ENCODE data around the gene USHBP1. TPM values are rescaled to one million over a fixed set of nuclear protein-coding genes. Genes with fewer than 3 reads are reported as not detected.

The USHBP1 gene
- not detected for total RNA-seq (2021; fragmentation: NEBNext Ultra II Directional; extraction: Animal tissue kit (Norgen Biotek cat#: 25700))
- long read RNA-seq, partial matches to known transcripts = 0 of 1 reads
- long read RNA-seq, other reads (novel, unspliced or antisense) = 1 of 1 reads

- H3K4me1 Mint-ChIP-seq (ENCODE audit: low read depth) = peaks cover 21% of the 10 kb centered on the region
- H3K4me3 Mint-ChIP-seq = no peak within 1 kb of the TSS
- TF ChIP-seq CTCF (IDR thresholded peaks at IDR 0.05) = no peak
- DNase-seq = no peak
- H3K27ac Mint-ChIP-seq = no peak within 1 kb of the TSS
- H3K27me3 Mint-ChIP-seq (ENCODE audit: insufficient read depth) = peaks cover 8% of the 10 kb centered on the region
- H3K9me3 Mint-ChIP-seq = peaks cover 9% of the 10 kb centered on the region; the same call in 1 of the 2 replicates
- H3K36me3 Mint-ChIP-seq (ENCODE audit: low read depth) = peaks cover 8% of the 10 kb centered on the region
Observed at GRCh38 chr19:17264641-17264979, at the start of gene USHBP1. USHBP1 (minus strand) TSS chr19:17264745; CDS start chr19:17264299, 446 bp downstream.

- Mint-ChIP-seq H3K27ac (no peak overlapping the region), H3K36me3 (ENCODE audit: low read depth) (peaks cover 20% of the 10 kb centered on the region), H3K9me3 (no peaks in the 10 kb centered on the region), H3K4me3 (no peak overlapping the region), H3K4me1 (ENCODE audit: low read depth) (peaks cover 23% of the 10 kb centered on the region), H3K27me3 (ENCODE audit: insufficient read depth) (no peaks in the 10 kb centered on the region; the same call in 1 of the 2 replicates)
- no peak for TF ChIP-seq CTCF (IDR thresholded peaks at IDR 0.05)
- DNase-seq = no peak
Observed at GRCh38 chr19:17314007-17314593, 49.6 kb upstream of the USHBP1 start.

- Mint-ChIP-seq H3K36me3 (ENCODE audit: low read depth) (peaks cover 20% of the 10 kb centered on the region), H3K27ac (peak overlapping the region; percentile 86), H3K27me3 (ENCODE audit: insufficient read depth) (no peaks in the 10 kb centered on the region), H3K4me1 (ENCODE audit: low read depth) (peaks cover 30% of the 10 kb centered on the region), H3K9me3 (no peaks in the 10 kb centered on the region), H3K4me3 (peak overlapping the region; percentile 79)
- TF ChIP-seq CTCF (IDR thresholded peaks at IDR 0.05) = no peak
- DNase-seq = no peak
Observed at GRCh38 chr19:17312189-17313113, 47.9 kb upstream of the USHBP1 start.

- Mint-ChIP-seq H3K9me3 (no peaks in the 10 kb centered on the region), H3K27ac (peak overlapping the region; percentile 86), H3K36me3 (ENCODE audit: low read depth) (peaks cover 20% of the 10 kb centered on the region), H3K27me3 (ENCODE audit: insufficient read depth) (no peaks in the 10 kb centered on the region; the same call in 1 of the 2 replicates), H3K4me1 (ENCODE audit: low read depth) (peaks cover 32% of the 10 kb centered on the region), H3K4me3 (peak overlapping the region; percentile 79)
- peak; percentile 62 for DNase-seq
- no peak for TF ChIP-seq CTCF (IDR thresholded peaks at IDR 0.05)
Observed at GRCh38 chr19:17311455-17312188, 47.1 kb upstream of the USHBP1 start.

GRCh38 chr19:17309965-17310461 is 45.5 kb upstream of the USHBP1 start:
- TF ChIP-seq CTCF (IDR thresholded peaks at IDR 0.05) = no peak
- no peaks in the 10 kb centered on the region; the same call in 1 of the 2 replicates for H3K27me3 Mint-ChIP-seq (ENCODE audit: insufficient read depth)
- peak overlapping the region; percentile 88 for H3K27ac Mint-ChIP-seq

More at GRCh38 chr19:17309965-17310461, 45.5 kb upstream of the USHBP1 start:
- Mint-ChIP-seq H3K36me3 (ENCODE audit: low read depth) (peaks cover 11% of the 10 kb centered on the region), H3K4me3 (peak overlapping the region; percentile 90), H3K4me1 (ENCODE audit: low read depth) (peaks cover 40% of the 10 kb centered on the region), H3K9me3 (no peaks in the 10 kb centered on the region)
- no peak for DNase-seq
